MM.1S (cell line): ENCODE data around the gene PDE2A.

ENCODE experiments used
- EZH2 ChIP-seq: fragments of 300-600 bp; sonication (generic); optimal IDR thresholded peaks from 2 replicates; pipeline ENCODE3; 2017; ENCODE audit warnings: low read depth, mild to moderate bottlenecking, antibody characterized with exemption, low read length, mixed read lengths
- EZH2phosphoT487 ChIP-seq: fragments of 300-600 bp; sonication (generic); IDR thresholded peaks from 2 replicates; pipeline ENCODE4 v1.6.1; 2018; ENCODE audit warnings: antibody characterized with exemption, low read length
- TF ChIP-seq, protein P1 (sequence below): fragments of 300-600 bp; sonication (generic); IDR thresholded peaks from 2 replicates; pipeline ENCODE4 v1.5.1; 2016; ENCODE audit warnings: antibody characterized with exemption, low read length, mixed read lengths

DNA sequence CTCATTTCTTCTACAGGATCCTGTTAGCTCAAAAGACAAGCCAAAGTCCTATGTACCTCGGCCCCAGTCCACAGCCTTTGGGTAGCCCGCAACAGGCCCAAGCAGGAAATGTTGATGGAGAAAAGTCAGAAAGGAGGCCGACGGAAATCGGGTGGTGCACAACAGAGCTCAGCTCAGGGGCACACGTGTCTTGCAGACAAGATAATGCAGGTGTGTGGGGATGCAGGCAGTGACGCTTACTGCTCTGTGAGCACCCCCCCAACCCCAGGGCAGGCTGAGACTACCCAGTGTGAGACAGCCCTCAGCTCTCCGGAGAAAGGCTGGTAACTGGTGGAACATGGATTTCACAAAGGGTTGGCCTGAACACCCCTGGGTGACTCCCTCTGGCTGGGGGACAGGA, 4.3 kb upstream of the PDE2A start:
- TF ChIP-seq, protein P1, sequence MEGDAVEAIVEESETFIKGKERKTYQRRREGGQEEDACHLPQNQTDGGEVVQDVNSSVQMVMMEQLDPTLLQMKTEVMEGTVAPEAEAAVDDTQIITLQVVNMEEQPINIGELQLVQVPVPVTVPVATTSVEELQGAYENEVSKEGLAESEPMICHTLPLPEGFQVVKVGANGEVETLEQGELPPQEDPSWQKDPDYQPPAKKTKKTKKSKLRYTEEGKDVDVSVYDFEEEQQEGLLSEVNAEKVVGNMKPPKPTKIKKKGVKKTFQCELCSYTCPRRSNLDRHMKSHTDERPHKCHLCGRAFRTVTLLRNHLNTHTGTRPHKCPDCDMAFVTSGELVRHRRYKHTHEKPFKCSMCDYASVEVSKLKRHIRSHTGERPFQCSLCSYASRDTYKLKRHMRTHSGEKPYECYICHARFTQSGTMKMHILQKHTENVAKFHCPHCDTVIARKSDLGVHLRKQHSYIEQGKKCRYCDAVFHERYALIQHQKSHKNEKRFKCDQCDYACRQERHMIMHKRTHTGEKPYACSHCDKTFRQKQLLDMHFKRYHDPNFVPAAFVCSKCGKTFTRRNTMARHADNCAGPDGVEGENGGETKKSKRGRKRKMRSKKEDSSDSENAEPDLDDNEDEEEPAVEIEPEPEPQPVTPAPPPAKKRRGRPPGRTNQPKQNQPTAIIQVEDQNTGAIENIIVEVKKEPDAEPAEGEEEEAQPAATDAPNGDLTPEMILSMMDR = no peak
- TF ChIP-seq EZH2phosphoT487 (no peak), EZH2 (no peak)
